ENCODE data around the gene PDK2. TPM values are rescaled to one million over a fixed set of nuclear protein-coding genes. Genes with fewer than 3 reads are reported as not detected.

Gene PDK2
- total and polyA plus RNA-seq, 9 of the 15 experiments (the other 6 are each of a cell fraction or from before 2014, with no cell fraction given), result 0.03 to 2.5 (median 1.4) TPM

GRCh38 chr17:50151041-50151936 lies 56.1 kb downstream of the PDK2 start (continued):
- TF ChIP-seq CUX1 (CRISPR knock-in tag; IDR thresholded peaks at IDR 0.05) (no peak), ZNF780A (CRISPR knock-in tag; IDR thresholded peaks at IDR 0.05) (no peak), ZNF217 (CRISPR knock-in tag; IDR thresholded peaks at IDR 0.05) (no peak), ESRRB (CRISPR knock-in tag; IDR thresholded peaks at IDR 0.05; ENCODE audit: borderline replicate concordance) (0 out of 2 replicates have a peak, but pooled peaks have one; percentile 30), TSHZ1 (CRISPR knock-in tag; IDR thresholded peaks at IDR 0.05) (no peak), KLF10 (CRISPR knock-in tag; IDR thresholded peaks at IDR 0.05) (no peak), E2F4 (CRISPR knock-in tag; IDR thresholded peaks at IDR 0.05; ENCODE audit: low read depth) (no peak), THRAP3 (IDR thresholded peaks at IDR 0.05; ENCODE audit: borderline replicate concordance) (no peak), PHTF2 (CRISPR knock-in tag; IDR thresholded peaks at IDR 0.05) (no peak), RBM39 (optimal IDR thresholded peaks at IDR 0.05; ENCODE audit: low read depth, low read length) (no peak), BRF2 (IDR thresholded peaks at IDR 0.05; ENCODE audit: borderline replicate concordance, insufficient read depth, insufficient read length) (no peak)

Measured in K562 (cell line).